Duodenal mucosa (tissue), 2 donors: ENCODE data around the gene TRIM49.
"Not testable (repeated sequence)": the region's sequence is repeated elsewhere in the genome, so short reads cannot be mapped to it uniquely, and the experiment has no call there.

ENCODE experiments used
- H3K27ac ChIP-seq: one replicate; pipeline ENCODE4 v1.7.0; 2013; ENCODE audit warnings: low read depth, low read length
- H3K27me3 ChIP-seq, 2 donors: one replicate each; pipeline ENCODE4 v1.7.0; 2013; ENCODE audit warnings: low read length in 2 of 2, control low read depth in 1 of 2; ENCODE audit not compliant: insufficient read depth in 2 of 2, control insufficient read depth in 1 of 2
- H3K36me3 ChIP-seq, 2 donors: one replicate each; pipeline ENCODE4 v1.7.0; 2013; ENCODE audit warnings: low read length in 2 of 2, control low read depth in 1 of 2; ENCODE audit not compliant: insufficient read depth in 2 of 2, control insufficient read depth in 1 of 2
- H3K4me1 ChIP-seq, 2 donors: one replicate each; pipeline ENCODE4 v1.7.0; 2013; ENCODE audit warnings: low read length in 2 of 2, control low read depth in 1 of 2; ENCODE audit not compliant: insufficient read depth in 2 of 2, control insufficient read depth in 1 of 2
- H3K4me3 ChIP-seq, 2 donors: one replicate each; pipeline ENCODE4 v1.7.0; 2013; ENCODE audit warnings: low read length in 2 of 2, low read depth in 1 of 2
- H3K9ac ChIP-seq, 2 donors: one replicate each; pipeline ENCODE4 v1.7.0; 2013; ENCODE audit warnings: low read length in 2 of 2, low read depth in 1 of 2
- H3K9me3 ChIP-seq, 2 donors: one replicate each; pipeline ENCODE4 v1.7.0; 2013; ENCODE audit warnings: low read length in 2 of 2, control low read depth in 1 of 2; ENCODE audit not compliant: control insufficient read depth in 1 of 2

Gene TRIM49, protein sequence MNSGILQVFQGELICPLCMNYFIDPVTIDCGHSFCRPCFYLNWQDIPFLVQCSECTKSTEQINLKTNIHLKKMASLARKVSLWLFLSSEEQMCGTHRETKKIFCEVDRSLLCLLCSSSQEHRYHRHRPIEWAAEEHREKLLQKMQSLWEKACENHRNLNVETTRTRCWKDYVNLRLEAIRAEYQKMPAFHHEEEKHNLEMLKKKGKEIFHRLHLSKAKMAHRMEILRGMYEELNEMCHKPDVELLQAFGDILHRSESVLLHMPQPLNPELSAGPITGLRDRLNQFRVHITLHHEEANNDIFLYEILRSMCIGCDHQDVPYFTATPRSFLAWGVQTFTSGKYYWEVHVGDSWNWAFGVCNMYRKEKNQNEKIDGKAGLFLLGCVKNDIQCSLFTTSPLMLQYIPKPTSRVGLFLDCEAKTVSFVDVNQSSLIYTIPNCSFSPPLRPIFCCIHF

DNA sequence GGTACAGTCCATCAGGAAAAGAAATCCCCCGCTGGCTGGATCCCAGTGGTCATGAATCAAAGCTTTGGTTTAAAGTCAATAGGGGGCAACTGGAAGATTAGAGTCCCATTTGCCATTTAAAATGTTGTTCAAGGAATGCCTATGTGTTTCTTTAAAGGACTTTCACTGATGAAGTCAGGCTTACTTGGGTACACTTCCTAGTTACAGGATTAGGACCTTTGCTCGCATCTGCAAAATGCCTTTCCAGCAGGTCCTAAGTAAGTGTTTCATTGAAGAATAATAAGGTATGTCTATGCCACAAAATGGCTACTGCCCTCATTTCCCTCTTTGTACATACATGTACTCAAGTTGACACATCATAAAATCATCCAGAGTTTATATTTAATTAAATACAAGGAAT, at the start of gene TRIM49:
Gene TRIM49 (minus strand): TSS at position 101 of the 400 bp plus-strand sequence. CDS start 4,106 bp downstream, outside the sequence.
- not testable (repeated sequence) for H3K27me3 ChIP-seq, H3K9me3 ChIP-seq, H3K4me1 ChIP-seq, H3K27ac ChIP-seq, H3K9ac ChIP-seq, H3K4me3 ChIP-seq, H3K36me3 ChIP-seq

DNA sequence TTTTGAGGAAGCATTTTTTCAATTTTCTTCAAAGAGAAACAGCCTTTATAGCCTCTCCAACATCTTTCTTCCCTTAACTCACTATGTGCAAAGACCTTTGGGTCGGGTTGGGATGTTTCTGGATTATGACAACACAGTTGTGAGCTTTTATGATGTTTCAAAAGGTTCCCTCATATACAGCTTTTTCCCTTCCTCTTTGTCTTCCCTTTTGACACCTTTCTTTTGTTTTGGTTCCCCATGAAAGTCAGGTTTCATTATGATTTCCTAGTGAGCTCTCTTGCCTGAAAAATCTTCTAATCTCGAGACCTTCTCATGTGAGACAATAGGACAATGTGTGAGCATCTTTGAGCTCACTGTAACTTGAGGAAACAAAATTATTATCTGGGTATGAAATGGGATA, 18.3 kb upstream of the TRIM49 start:
- not testable (repeated sequence) for H3K4me3 ChIP-seq, H3K36me3 ChIP-seq, H3K27ac ChIP-seq, H3K9me3 ChIP-seq, H3K27me3 ChIP-seq, H3K9ac ChIP-seq, H3K4me1 ChIP-seq

DNA sequence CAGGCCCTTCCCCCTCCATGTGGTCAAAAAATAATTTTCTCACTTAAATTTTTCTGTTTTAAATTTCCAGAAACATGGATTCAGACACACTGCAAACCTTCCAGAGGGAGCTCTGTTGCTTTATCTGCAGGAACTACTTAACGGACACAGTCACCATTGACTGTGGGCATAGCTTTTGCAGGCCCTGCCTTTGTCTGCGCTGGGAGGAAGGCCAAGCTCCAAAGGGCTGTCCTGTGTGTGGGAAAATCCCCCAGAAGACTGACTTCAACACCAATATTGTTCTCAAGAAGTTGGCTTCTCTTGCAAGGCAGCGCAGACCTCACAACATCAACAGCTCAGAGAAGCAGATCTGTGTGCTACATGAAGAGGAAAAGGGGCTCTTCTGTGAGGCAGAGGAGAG, 11.6 kb upstream of the TRIM49 start:
- H3K4me3 ChIP-seq, H3K9me3 ChIP-seq, H3K27me3 ChIP-seq, H3K36me3 ChIP-seq, H3K27ac ChIP-seq, H3K9ac ChIP-seq, H3K4me1 ChIP-seq: not testable (repeated sequence)

DNA sequence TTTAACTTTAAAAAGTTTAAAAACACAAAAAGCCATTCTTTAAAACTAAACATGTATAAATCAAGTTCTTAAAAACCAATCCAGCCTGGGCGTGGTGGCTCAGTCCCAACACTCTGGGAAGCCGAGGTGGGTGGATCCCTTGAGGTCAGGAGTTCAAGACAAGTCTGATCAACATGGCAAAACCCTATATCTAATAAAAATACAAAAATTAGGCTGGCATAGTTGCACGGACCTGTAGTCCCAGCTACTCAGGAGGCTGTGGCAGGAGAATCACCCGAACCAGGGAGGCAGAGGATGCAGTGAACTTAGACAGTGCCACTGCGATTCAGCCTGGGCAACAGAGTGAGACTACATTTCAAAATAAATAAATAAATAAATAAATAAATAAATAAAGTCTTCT, 5.2 kb upstream of the TRIM49 start:
- not testable (repeated sequence) for H3K4me1 ChIP-seq, H3K27ac ChIP-seq, H3K36me3 ChIP-seq, H3K9ac ChIP-seq, H3K9me3 ChIP-seq, H3K4me3 ChIP-seq, H3K27me3 ChIP-seq

DNA sequence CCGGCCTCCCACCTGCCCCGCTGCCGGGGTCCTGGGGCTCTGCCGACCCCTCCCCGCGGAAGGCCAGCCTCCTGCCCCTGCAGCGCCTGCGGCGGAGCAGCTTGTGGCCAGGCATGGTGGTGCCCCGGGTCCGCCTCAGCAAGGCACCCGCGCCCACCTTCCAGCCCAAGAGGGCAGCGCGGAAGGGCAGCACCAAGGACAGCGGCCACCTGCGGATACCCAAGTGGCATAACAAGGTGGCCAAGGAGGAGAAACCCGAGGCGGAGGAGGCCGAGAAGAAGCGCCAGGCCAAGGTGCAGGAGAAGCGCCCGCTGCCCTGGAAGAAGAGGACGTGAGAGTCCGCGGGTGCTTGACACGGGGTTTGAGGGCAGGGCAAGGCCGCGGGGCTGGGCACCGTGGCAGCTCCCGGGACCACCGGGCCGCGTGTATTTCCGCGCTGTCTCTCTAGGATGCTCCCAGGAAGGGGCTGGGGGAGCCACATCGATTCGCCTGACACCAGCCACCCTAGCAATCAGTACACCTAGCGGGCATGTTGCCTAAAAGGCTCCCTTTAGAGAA, 20.8 kb downstream of the TRIM49 start:
- H3K27me3 ChIP-seq, H3K9me3 ChIP-seq, H3K4me3 ChIP-seq, H3K4me1 ChIP-seq, H3K36me3 ChIP-seq, H3K27ac ChIP-seq, H3K9ac ChIP-seq: not testable (repeated sequence)

DNA sequence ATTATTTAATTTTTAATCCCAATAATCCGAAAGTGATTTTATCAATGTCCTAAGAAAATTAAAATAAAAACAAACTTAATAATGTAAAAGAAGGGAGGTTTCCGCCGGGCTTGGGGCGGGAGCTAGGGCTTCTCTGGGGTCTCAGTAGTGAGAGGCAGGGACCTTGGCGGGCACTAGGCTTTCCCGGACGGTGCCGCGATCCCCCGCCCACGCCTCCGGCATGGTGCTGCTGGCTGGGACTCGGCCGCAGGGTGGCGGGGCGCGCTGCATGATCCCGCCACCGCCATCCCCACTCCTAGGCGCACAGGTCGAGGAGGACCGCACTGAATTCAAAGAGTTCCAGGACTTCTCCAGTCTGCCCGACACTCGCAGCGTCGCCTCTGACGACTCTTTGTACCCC, 22.6 kb downstream of the TRIM49 start:
- H3K4me1 ChIP-seq, H3K9ac ChIP-seq, H3K4me3 ChIP-seq, H3K9me3 ChIP-seq, H3K27ac ChIP-seq, H3K27me3 ChIP-seq, H3K36me3 ChIP-seq: not testable (repeated sequence)

DNA sequence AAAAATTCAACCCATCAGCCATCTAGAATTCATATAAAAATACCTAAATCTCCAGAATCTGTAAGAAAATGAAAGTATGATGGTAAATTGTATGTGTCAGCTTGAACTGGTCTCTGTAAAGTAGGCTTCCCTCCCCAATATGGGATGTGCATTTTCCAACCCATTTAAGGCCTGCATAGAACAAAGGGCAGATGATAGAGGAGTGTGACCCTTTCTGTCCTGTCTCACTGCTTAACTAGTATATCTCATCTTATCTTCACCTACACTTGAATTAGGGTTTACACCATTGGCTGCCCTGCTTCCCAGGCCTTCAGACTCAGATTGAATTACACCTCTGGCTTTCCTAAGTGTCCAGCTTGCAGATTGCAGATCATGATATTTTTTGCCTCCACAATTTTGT, 57.6 kb downstream of the TRIM49 start:
- H3K9me3 ChIP-seq, H3K9ac ChIP-seq, H3K36me3 ChIP-seq, H3K27me3 ChIP-seq, H3K4me1 ChIP-seq, H3K27ac ChIP-seq, H3K4me3 ChIP-seq: not testable (repeated sequence)
